ENCODE measurements around the gene POLN.

POLN gene

GRCh38 chr4:2082118-2082517 is 159.8 kb downstream of the POLN start:
- TF ChIP-seq ESRRG (CRISPR knock-in tag; IDR thresholded peaks at IDR 0.05) (no peak), BACH2 (CRISPR knock-in tag; IDR thresholded peaks at IDR 0.05; ENCODE audit: borderline replicate concordance) (no peak), TOX (CRISPR knock-in tag; IDR thresholded peaks at IDR 0.05; ENCODE audit: borderline replicate concordance) (no peak), PATZ1 (CRISPR knock-in tag; IDR thresholded peaks at IDR 0.05; ENCODE audit: borderline replicate concordance) (no peak), RARB (CRISPR knock-in tag; IDR thresholded peaks at IDR 0.05) (no peak), CREB5 (CRISPR knock-in tag; IDR thresholded peaks at IDR 0.05; ENCODE audit: low read depth) (no peak), CSDC2 (CRISPR knock-in tag; IDR thresholded peaks at IDR 0.05) (no peak), ZNF8 (CRISPR knock-in tag; IDR thresholded peaks at IDR 0.05) (no peak), SNAI2 (CRISPR knock-in tag; IDR thresholded peaks at IDR 0.05) (no peak), PPARA (CRISPR knock-in tag; IDR thresholded peaks at IDR 0.05; ENCODE audit: borderline replicate concordance) (no peak), TCF4 (CRISPR knock-in tag; IDR thresholded peaks at IDR 0.05; ENCODE audit: borderline replicate concordance) (no peak)
- TF ChIP-seq, protein P1, sequence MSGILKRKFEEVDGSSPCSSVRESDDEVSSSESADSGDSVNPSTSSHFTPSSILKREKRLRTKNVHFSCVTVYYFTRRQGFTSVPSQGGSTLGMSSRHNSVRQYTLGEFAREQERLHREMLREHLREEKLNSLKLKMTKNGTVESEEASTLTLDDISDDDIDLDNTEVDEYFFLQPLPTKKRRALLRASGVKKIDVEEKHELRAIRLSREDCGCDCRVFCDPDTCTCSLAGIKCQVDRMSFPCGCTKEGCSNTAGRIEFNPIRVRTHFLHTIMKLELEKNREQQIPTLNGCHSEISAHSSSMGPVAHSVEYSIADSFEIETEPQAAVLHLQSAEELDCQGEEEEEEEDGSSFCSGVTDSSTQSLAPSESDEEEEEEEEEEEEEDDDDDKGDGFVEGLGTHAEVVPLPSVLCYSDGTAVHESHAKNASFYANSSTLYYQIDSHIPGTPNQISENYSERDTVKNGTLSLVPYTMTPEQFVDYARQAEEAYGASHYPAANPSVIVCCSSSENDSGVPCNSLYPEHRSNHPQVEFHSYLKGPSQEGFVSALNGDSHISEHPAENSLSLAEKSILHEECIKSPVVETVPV (CRISPR knock-in tag; IDR thresholded peaks at IDR 0.05): no peak
- ATAC-seq: no peak

GRCh38 chr4:2081540-2081939 is 160.4 kb downstream of the POLN start:
- ATAC-seq: no peak
- TF ChIP-seq GLIS3 (CRISPR knock-in tag; IDR thresholded peaks at IDR 0.05) (no peak), ZNF70 (CRISPR knock-in tag; IDR thresholded peaks at IDR 0.05) (no peak), ARNTL (CRISPR knock-in tag; IDR thresholded peaks at IDR 0.05; ENCODE audit: borderline replicate concordance, low read depth) (no peak), ESRRG (CRISPR knock-in tag; IDR thresholded peaks at IDR 0.05) (no peak), ISL1 (CRISPR knock-in tag; IDR thresholded peaks at IDR 0.05) (no peak), BACH2 (CRISPR knock-in tag; IDR thresholded peaks at IDR 0.05; ENCODE audit: borderline replicate concordance) (no peak)

- TF ChIP-seq, protein P1 (CRISPR knock-in tag; IDR thresholded peaks at IDR 0.05): no peak
- TF ChIP-seq GLIS3 (CRISPR knock-in tag; IDR thresholded peaks at IDR 0.05): no peak
- no peak for TF ChIP-seq ARNTL (CRISPR knock-in tag; IDR thresholded peaks at IDR 0.05; ENCODE audit: borderline replicate concordance, low read depth)
- TF ChIP-seq RARB (CRISPR knock-in tag; IDR thresholded peaks at IDR 0.05): no peak
- no peak for TF ChIP-seq OSR1 (CRISPR knock-in tag; IDR thresholded peaks at IDR 0.05)
- TF ChIP-seq SNAI2 (CRISPR knock-in tag; IDR thresholded peaks at IDR 0.05): no peak
- no peak for TF ChIP-seq ZNF8 (CRISPR knock-in tag; IDR thresholded peaks at IDR 0.05)
- no peak for TF ChIP-seq PATZ1 (CRISPR knock-in tag; IDR thresholded peaks at IDR 0.05; ENCODE audit: borderline replicate concordance)
- no peak for TF ChIP-seq ZC3H10 (CRISPR knock-in tag; IDR thresholded peaks at IDR 0.05)
- no peak for TF ChIP-seq TOX (CRISPR knock-in tag; IDR thresholded peaks at IDR 0.05; ENCODE audit: borderline replicate concordance)
- no peak for TF ChIP-seq ZNF70 (CRISPR knock-in tag; IDR thresholded peaks at IDR 0.05)
- TF ChIP-seq ZFP30 (CRISPR knock-in tag; IDR thresholded peaks at IDR 0.05): no peak
- no peak for TF ChIP-seq ISL1 (CRISPR knock-in tag; IDR thresholded peaks at IDR 0.05)
- TF ChIP-seq BACH2 (CRISPR knock-in tag; IDR thresholded peaks at IDR 0.05; ENCODE audit: borderline replicate concordance): no peak
- TF ChIP-seq, protein P2, sequence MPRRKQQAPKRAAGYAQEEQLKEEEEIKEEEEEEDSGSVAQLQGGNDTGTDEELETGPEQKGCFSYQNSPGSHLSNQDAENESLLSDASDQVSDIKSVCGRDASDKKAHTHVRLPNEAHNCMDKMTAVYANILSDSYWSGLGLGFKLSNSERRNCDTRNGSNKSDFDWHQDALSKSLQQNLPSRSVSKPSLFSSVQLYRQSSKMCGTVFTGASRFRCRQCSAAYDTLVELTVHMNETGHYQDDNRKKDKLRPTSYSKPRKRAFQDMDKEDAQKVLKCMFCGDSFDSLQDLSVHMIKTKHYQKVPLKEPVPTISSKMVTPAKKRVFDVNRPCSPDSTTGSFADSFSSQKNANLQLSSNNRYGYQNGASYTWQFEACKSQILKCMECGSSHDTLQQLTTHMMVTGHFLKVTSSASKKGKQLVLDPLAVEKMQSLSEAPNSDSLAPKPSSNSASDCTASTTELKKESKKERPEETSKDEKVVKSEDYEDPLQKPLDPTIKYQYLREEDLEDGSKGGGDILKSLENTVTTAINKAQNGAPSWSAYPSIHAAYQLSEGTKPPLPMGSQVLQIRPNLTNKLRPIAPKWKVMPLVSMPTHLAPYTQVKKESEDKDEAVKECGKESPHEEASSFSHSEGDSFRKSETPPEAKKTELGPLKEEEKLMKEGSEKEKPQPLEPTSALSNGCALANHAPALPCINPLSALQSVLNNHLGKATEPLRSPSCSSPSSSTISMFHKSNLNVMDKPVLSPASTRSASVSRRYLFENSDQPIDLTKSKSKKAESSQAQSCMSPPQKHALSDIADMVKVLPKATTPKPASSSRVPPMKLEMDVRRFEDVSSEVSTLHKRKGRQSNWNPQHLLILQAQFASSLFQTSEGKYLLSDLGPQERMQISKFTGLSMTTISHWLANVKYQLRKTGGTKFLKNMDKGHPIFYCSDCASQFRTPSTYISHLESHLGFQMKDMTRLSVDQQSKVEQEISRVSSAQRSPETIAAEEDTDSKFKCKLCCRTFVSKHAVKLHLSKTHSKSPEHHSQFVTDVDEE (CRISPR knock-in tag; IDR thresholded peaks at IDR 0.05): no peak
- no peak for TF ChIP-seq TCF4 (CRISPR knock-in tag; IDR thresholded peaks at IDR 0.05; ENCODE audit: borderline replicate concordance)
- no peak for ATAC-seq
Observed at GRCh38 chr4:2080429-2081300, 161.3 kb downstream of the POLN start.

All from SK-N-SH treated with all-trans-retinoic acid at 6 μM for 48 hours (cell line).